NCI-H1694 (cell line): ENCODE data around the gene TCTN2.

Experiments
- DNase-seq: peaks from one replicate; lab custom pipeline; 2025; lab: John Stamatoyannopoulos, UW

TCTN2 gene

DNA sequence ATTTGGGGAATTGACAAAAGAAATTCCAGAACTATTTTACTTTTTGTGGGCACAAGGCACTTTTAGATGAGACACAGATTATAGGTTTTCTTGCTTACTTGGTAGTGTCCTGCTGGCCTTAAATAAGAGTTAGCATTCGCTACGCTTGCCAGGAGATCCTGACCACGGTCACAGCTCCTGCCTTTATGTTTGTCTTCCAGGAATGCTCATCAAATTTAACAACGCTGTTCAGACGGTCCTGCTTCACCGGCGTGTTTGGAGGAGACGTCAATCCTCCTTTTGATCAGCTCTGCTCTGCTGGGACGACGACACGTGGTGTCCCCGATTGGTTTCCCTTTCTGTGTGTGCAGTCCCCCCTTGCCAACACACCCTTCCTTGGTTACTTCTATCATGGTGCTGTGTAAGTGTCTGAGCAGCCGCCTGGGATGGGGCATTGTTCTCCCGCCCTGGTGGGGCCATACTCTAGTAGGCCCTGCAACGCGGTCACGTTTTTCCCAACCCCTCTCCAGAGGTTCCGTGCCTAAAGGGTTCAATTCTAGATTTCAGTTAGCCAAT, 15.8 kb downstream of the TCTN2 start:
- no peak for DNase-seq

DNA sequence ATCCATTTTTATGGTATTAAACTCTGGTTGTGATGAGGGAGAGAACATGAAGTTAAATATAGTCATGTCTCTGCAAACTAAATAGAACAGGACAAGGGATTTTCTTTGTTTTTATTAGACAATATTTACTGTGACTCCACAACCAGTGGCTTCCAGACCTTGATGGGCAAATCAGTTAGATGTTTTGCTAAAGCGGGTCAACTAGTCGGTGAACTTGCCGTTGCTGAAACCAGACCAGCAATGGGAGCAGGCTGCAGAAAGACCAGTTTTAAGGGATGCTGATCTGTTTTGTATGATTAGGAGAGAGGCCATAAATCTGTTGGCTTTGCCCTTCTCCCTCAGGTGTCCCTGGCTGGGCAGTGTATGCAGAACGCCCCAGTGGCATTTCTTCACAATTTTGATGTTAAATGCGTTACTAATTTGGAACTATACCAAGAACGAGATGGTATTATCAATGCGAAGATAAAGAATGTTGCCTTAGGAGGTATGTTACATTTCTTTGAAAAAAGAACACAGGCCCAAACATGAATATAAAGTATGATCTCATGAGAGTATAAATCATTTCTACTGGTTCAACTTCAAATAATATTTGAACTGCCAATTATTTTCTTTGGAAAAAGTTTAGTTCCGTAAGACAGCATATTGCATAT, 19.4 kb downstream of the TCTN2 start:
- DNase-seq: no peak

DNA sequence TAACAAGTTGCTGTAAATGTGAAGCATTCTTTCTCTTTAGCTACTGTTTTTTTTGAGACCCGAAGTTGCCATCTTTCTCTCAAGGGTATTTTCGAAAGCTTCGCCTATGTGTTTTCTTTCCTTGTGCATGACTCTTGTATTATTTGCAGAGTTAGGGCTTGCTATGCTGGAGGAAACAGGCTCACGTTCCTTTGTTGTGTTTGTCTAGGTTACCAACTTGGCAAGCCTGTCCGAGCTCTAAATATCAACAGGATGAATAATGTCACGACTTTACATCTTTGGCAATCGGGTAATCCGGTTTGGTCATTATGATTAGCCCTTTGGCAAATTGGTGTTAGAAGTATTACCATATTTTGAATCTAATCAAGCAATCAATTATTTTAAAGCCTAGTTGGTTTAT, 25.3 kb downstream of the TCTN2 start:
- DNase-seq: no peak

DNA sequence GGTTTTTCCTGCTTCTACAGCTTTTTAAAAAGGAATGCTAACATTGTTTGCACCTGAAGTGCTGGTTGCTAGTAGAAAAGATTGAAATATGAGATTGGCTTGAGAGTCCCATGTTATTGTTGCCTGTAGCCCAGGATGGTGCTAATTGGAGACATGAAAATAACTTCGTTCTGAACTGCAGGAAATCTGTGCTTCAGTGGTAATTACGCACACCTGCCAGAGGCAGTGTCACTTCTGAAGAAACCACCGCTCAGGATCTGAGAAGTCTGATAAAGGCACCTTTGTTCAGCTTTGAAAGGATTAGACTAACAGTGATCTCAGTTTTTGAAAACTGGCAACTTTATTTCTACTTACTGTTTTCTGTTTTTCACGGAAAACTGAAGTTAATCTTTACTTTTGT, 25.7 kb downstream of the TCTN2 start:
- DNase-seq: no peak

DNA sequence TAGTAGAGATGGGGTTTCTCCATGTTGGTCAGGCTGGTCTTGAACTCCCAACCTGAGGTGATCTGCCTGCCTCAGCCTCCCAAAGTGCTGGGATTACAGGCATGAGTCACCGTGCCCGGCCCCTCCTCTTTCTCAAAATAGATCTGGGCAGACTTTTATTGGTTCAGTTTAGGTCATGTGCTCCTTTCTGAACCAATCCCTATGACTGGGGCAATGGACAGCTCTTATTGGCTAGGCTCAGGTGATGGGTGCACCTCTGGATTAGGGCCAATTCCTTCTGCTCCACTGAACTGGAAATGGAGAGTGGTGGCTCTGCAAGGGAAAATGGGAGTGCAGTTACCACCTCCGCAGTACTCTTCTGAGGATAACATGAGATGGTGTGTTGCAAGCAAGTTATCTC, 35.0 kb downstream of the TCTN2 start:
- no peak for DNase-seq

DNA sequence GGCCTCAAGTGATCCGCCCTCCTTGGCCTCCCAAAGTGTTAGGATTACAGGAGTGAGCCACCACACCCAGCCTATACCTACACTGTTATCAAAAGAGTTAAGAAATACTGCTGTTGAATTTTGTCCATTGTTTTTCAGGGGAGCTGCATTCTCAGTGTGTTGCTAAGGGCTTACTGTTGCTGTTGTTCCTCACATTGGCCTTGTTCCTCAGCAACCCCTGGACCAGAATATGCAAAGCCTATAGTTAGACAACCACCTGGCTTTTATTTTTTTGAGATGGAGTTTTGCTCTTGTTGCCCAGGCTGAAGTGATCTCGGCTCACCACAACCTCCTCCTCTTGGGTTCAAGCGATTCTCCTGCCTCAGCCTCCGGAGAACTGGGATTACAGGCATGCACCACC, 36.6 kb downstream of the TCTN2 start:
- no peak for DNase-seq

DNA sequence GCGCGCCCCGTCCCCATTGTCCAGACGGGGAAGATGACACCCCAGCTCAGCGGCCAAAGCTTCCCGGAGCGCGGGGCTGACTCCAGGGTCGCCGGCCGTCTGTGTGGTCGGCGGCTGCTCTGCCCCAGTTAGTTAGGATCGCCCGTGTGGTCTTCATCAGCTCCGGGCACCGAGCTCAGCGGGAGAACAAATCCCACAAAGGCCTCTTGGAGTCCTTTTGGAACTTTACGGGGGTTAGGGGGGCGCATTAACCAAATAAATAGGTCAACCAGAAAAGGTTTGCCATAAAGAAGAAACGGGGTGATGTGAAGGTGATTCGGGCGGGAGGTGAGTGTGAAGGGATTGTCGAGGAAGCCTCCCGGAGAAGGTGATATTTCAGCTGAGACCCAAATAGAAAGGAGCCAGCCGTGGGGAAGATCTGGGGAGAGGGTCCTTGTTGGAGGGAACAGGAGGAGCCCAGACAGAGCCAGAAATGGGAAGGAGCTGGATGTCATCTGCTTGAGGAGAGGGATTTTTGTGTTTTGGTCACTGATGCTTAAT, 41.9 kb downstream of the TCTN2 start:
- DNase-seq: no peak

DNA sequence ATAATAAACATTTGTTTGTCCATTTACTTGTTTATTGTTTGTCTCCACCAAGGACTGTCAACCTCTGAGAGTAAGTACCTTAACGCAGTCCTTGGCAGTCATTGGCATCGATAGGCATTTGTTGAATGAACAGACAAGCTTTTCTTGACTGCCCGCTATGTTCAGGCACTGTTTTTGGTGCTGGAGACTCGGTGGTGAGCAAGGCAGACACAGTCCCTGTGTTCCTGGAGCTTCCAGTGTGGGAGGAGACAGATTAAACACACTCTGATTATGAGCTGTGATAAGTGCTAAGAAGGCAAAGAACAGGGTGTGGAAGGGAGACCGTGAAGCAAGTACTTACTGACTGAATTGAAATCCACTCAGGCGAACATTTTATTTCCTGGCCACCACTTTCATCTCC, 42.5 kb downstream of the TCTN2 start:
- DNase-seq: no peak

DNA sequence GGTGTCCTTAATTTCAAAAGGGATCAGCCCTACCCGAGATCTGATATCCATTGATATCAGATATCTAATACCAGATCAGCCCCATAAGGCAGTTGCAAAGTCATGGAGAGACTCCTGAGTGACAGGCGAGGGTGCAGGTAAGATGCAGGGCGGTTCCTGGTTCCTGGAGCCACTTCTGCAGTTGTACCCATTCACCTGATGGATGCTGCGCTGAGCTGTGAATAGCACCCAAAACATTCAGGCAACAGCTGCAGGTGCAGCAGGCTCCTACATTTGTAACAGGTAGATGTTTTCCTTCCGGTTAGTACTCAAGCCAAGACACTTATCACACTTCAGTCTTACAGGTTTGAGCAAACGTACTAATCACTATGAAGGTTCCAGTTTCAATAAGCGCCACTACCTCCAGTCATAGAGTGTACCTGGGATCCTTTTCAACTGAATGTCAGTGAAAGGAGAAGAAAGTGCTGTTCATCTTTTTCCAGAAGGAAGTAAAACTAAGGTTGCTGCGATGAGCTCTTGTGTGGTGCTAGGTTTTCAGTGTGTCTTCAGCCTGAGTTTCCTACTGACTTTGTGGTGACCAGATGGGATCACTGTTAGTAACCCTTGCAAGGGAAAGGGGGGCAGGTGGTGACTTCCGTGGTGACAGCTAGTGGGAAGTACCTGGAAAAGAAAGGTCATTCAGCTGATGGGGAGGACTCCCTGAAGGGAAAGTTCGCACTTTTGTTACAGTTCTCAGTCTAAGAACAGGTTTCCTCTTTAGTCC, 43.1 kb downstream of the TCTN2 start:
- no peak for DNase-seq

DNA sequence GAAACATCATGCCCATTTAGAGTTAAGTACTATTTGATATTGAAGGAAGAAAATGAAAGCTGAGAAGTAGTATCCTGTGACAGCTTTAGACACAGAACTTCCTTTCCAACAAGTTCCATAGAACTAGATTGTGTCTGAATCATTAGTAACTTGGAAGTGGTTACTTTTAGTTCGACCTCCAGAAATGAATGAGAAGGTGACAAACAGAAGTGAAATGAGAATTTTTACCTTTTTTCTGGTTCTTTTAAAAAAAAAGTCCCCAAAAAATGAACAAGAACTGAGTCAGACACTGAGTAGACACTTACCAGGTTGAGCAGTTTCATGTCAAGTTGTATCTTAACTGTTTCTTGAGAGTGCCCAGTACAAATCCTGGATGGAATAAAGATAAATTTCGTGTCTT, 44.3 kb downstream of the TCTN2 start:
- no peak for DNase-seq

DNA sequence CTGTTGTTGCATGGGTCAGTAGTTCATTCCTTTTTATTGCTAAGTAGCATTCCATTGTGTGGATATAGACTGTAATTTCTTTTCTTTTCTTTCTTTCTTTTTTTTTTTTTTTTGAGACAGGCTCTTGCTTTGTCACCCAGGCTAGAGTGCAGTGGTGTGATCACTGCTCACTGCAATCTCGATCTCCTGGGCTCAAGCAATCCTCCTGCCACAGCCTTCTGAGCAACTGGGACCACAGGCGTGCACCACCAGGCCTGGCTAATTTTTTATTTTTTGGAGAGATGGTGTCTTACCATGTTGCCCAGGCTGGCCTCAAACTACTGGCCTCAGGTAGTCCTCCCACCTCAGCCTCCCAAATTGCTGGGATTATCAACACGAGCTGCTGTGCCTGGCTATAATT, 46.4 kb downstream of the TCTN2 start:
- no peak for DNase-seq

DNA sequence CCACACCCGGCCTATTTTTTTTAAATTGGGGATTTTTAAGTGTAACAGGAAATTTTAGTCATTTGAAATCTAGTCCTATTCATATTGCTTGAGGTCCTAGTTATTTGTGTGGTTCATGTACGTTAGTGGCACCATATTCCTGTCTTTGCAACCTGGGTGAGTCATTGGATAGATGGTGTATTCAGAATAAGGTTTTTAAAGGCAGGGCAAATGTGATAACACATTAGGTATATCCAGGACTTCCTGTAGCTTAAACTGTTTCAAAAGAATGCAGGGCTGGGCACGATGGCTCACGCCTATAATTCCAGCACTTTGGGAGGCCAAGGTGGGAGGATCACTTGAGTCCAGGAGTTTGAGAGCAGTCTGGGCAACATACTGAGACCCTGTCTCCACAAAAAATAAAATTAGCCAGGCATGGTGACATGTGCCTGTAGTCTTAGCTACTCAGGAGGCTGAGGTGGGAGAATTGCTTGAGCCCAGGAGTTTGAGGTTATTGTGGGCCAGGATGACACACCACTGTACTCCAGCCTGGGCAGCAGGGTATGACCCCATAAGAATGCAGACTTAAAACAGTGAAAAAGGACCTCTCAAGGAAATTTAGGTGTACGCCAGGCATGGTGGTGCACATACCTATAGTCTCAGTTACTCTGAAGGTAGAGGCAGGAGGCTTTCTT, 49.4 kb downstream of the TCTN2 start:
- no peak for DNase-seq

DNA sequence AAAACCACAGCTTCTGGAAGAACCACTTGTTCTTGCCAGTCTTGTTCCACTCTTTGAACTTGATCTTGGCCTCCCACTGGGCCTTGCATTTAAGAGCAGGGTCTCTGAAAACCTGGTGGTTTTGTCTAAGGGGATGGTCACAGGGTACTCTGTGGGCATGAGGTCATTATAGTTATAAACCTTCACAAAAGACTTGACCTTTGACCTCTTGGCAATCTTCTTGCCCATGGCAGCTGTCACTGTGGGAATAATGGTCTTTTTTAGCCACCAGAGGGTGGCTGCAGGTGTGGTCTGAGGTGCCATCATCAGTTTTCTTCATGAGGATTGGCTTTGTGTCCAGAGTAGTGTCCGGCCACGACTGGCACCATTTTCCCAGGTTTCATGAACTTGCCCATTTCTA, 50.3 kb downstream of the TCTN2 start:
- DNase-seq: no peak

DNA sequence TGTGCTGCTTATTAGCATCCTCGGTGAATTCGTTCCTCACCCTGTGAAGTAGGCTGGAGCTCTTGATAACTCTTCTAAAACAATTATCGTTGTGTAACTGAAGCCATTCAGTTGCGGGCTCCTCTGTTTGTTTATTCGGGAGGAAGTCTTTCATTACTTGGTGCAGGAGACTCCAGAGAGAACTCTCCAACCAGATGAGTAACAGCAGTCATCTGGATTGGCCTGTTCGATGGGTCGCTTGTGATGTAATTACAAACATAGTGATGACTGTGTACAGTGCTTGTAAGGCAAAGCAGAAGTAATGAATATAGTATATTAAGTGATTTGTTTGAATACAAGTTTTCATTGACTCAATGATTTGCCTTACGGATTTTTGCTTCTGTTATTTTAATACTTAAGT, 52.1 kb downstream of the TCTN2 start:
- DNase-seq: no peak

DNA sequence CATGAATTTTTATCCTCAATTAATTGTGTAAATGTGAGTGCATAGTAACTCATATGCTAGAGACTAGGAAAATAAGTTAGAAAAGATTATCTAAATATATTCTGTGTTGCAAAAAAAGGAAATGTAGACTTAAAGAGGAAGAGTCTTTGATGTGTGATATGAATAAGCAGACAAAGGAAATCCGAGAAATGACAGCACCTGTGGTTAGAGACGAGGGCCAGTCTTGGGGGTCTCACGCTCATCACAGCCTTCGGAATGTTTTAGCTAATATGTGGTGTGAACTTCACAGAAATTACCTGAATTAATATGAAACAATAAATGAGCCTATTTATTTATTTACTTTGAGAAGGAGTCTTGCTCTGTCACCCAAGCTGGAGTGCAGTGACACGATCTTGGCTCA, 52.9 kb downstream of the TCTN2 start:
- DNase-seq: no peak

DNA sequence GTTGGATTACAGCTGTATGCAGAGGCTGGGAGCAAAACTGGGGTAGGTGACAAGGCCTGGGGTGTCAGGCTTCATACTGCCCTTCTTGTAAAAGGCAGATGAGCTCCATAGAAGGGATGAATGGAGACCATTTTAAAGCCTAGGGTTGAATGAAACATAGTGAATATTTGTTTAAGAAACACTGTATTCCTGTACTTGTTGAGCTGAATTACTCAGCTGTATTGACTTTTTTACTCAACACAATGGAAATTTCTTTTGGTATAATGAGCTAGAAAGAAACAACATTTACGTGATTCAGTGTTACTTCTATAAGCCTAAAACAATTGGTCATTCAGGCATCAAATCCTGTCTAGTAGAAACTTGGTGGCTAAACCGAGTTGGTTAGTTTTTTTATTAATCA, 55.3 kb downstream of the TCTN2 start:
- DNase-seq: no peak

DNA sequence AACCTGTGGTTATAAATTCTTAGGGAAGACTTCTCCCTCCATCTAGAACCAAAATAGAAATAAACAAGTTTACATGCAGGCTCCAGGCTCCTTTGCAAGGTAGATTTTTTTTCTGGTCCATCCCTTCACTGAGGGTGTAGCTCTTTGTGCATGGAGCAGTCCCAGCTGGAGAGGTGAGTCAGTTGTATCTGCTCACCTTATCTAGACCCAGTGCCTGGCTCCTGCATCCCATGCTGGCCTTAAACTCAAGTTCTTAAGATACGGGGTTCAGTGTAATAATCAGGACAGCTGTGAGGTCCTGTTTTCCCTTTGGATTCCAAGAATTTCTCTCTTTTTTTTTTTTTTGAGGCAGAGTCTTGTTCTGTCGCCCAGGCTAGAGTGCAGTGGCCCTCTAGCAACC, 56.0 kb downstream of the TCTN2 start:
- DNase-seq: no peak

DNA sequence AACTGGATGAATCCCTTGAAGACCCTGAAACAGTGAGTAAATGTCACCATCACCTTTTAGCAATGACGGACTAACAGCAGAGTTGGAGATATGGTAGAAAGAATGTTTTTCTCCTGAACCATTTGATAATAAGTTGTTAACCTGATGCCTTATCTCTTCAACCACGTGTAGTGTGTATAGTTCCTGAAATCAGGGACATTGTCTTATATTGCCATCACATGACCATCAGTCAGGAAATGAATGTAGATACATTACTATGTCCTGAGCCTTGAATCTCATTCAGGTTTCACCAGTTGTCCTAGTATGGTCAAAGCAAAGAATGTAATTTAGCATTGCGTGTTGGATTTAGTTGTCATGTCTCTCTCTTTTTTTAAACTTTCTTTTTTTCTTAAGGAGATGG, 57.0 kb downstream of the TCTN2 start:
- no peak for DNase-seq

DNA sequence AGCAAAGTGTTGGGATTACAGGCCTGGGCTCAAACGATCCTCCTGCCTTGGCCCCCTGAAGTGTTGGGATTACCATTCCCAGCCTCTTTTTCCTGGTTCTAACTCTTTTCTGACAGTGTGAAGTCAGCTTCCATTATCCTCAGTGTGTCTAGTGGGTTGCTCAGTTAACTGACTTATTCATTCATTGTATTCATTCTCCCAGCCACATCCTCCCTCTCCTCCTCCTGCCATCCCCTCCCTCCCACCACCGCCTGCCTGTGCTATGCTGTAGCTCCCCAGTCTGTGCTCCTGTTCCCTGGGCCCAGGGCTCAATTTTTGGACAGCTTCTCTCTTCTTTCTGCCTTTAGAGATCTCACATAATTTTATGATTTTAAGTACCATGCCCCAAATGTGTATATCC, 60.7 kb downstream of the TCTN2 start:
- DNase-seq: no peak

DNA sequence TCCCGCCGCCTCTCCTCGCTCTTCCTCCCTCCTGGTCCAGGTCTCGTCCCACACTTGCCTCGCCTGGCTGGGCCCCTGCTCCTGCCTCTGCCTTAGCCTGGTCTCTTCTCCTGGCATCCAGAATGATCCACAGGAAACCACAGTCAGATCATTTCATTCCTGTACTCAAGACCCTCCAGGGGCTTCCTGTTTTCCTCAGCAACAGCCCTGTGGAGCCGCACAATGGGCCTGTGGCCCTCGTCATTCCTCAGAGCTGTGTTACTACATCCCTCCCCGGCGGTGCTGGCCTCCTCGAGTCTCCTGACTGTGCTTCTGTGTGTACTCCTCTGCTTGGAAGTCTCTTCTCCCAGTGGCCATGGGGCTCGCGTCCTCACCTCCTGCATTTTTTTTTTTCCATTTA, 61.3 kb downstream of the TCTN2 start:
- DNase-seq: no peak

DNA sequence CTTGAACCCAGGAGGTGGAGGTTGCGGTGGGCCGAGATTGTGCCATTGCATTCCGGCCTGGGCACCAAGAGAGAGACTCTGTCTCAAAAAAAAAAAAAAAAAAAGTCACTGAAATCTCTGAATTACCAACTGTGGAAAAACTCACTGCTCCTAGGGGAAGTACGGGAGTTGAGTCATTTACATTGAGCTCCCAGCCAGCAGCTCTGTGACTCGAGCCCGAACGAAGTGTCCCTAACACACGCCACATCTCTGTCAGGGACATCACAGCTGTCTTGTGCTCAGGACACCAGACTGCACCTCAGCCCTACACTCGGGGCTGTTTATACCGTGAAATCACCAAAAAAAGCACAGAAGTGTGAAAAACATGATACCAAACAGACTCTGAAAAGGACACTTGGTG, 62.3 kb downstream of the TCTN2 start:
- no peak for DNase-seq

DNA sequence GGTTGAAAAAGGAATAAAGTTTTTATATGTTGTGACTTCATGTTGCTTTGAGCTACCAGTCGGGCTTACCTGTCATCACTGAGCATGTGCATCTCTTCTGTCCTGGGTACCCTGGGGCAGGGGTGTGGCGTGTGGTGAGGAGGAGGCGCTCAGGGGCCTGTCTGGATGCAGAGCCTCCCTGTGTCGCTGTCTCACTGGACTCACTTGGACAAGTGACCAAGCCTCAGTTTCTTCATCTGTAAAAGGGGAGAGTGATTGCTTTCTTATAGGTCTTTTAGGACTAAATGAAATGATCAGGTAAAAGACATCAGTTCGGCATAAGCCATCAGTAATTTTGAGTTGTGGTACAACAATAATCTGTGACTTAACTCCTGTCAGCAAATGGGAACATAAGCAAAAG, 63.4 kb downstream of the TCTN2 start:
- DNase-seq: no peak
